IMR-90 (cell line): ENCODE measurements around the gene RIPOR2. TPM values are rescaled to one million over a fixed set of nuclear protein-coding genes. Genes with fewer than 3 reads are reported as not detected.

ENCODE experiments used
- ATAC-seq: fragments of 200-7000 bp; cut with Tn5 transposase; 2 replicates; pipeline ENCODE4 v1.9.1; 2020; ENCODE audit warnings: low read depth, mild to moderate bottlenecking, moderate library complexity
- BruUV-seq: library from RNA; stranded (reverse); fragments of 400-500 nt; replicated peaks from 2 replicates; lab custom pipeline; 2021; lab: Mats Ljungman, UMichigan
- CTCF ChIA-PET: fragments of 300-600 bp; formaldehyde crosslinking; extraction: SDS; loops from one replicate; lab custom pipeline; 2021; ENCODE audit warnings: antibody characterized with exemption; lab: Yijun Ruan, JAX
- POLR2A ChIA-PET: fragments of 300-600 bp; sonication (Branson Sonifier 250); formaldehyde crosslinking; loops from one replicate; lab custom pipeline; 2022; ENCODE audit warnings: antibody characterized with exemption; ENCODE audit not compliant: unreplicated experiment; lab: Charles Lee
- DNase-seq: peaks from one replicate; pipeline ENCODE4 v3.0.0; 2013
- H2AFZ ChIP-seq: replicated peaks from 2 replicates; pipeline ENCODE3; 2013; ENCODE audit warnings: low read length, mild to moderate bottlenecking; ENCODE audit not compliant: poor library complexity
- H2AK5ac ChIP-seq: 2 replicates; pipeline ENCODE4 v1.6.1; 2013; ENCODE audit warnings: low read depth, low read length, inconsistent platforms
- H2AK9ac ChIP-seq: replicated peaks from 2 replicates; pipeline ENCODE3; 2013; ENCODE audit warnings: mild to moderate bottlenecking, low read depth, low read length, moderate library complexity; ENCODE audit not compliant: poor library complexity
- H2BK120ac ChIP-seq: 2 replicates; pipeline ENCODE4 v1.6.1; 2013; ENCODE audit warnings: low read depth, low read length, inconsistent platforms
- H2BK15ac ChIP-seq: 3 replicates; pipeline ENCODE4 v1.6.1; 2013; ENCODE audit warnings: low read depth, low read length, inconsistent platforms
- H2BK20ac ChIP-seq: 2 replicates; pipeline ENCODE4 v1.6.1; 2013; ENCODE audit warnings: low read depth, mild to moderate bottlenecking, inconsistent platforms, low read length, moderate library complexity
- H2BK5ac ChIP-seq: 2 replicates; pipeline ENCODE4 v1.6.1; 2013; ENCODE audit warnings: mild to moderate bottlenecking, low read depth, low read length, inconsistent platforms; ENCODE audit not compliant: poor library complexity, severe bottlenecking
- H3K14ac ChIP-seq: replicated peaks from 2 replicates; pipeline ENCODE4 v1.6.1; 2013; ENCODE audit warnings: low read depth, low read length, inconsistent platforms
- H3K18ac ChIP-seq: 2 replicates; pipeline ENCODE4 v1.6.1; 2013; ENCODE audit warnings: low read depth, low read length, control low read depth
- H3K23ac ChIP-seq: 2 replicates; pipeline ENCODE4 v1.6.1; 2013; ENCODE audit warnings: low read depth, low read length, inconsistent platforms
- H3K27ac ChIP-seq: 2 replicates; pipeline ENCODE4 v1.5.1; 2013; ENCODE audit warnings: mild to moderate bottlenecking, control low read depth, low read length; ENCODE audit not compliant: insufficient read depth
- H3K27me3 ChIP-seq: 2 replicates; pipeline ENCODE4 v1.6.1; 2013; ENCODE audit warnings: low read length; ENCODE audit not compliant: control insufficient read depth, insufficient read depth
- H3K36me3 ChIP-seq: 2 replicates; pipeline ENCODE4 v1.6.1; 2013; ENCODE audit warnings: low read length, mixed read lengths; ENCODE audit not compliant: control insufficient read depth, insufficient read depth
- H3K4ac ChIP-seq: 2 replicates; pipeline ENCODE4 v1.6.1; 2013; ENCODE audit warnings: low read depth, low read length, inconsistent platforms
- H3K4me1 ChIP-seq: 2 replicates; pipeline ENCODE4 v1.6.1; 2013; ENCODE audit warnings: low read length, mixed read lengths; ENCODE audit not compliant: control insufficient read depth, insufficient read depth
- H3K4me2 ChIP-seq: 2 replicates; pipeline ENCODE4 v1.6.1; 2013; ENCODE audit warnings: low read depth, mild to moderate bottlenecking, control low read depth, low read length, moderate library complexity
- H3K4me3 ChIP-seq: 2 replicates; pipeline ENCODE4 v1.5.1; 2013; ENCODE audit warnings: low read depth, mild to moderate bottlenecking, control low read depth, low read length, moderate library complexity; ENCODE audit not compliant: insufficient read depth
- H3K56ac ChIP-seq: 2 replicates; pipeline ENCODE4 v1.6.1; 2013; ENCODE audit warnings: low read length, inconsistent platforms; ENCODE audit not compliant: insufficient read depth; ENCODE audit errors: extremely low read depth
- H3K79me1 ChIP-seq, 2 experiments: 2 replicates each; pipeline ENCODE4 v1.6.1; 2013; ENCODE audit warnings: low read length in 2 of 2, inconsistent platforms in 1 of 2, low read depth in 1 of 2
- H3K9ac ChIP-seq: 2 replicates; pipeline ENCODE4 v1.6.1; 2013; ENCODE audit warnings: low read depth, low read length, control low read depth
- H3K9me1 ChIP-seq: 2 replicates; pipeline ENCODE4 v1.6.1; 2013; ENCODE audit warnings: low read length, inconsistent platforms; ENCODE audit not compliant: insufficient read depth
- H3K9me3 ChIP-seq: 2 replicates; pipeline ENCODE4 v1.6.1; 2013; ENCODE audit warnings: low read length; ENCODE audit not compliant: control insufficient read depth, insufficient read depth
- H4K20me1 ChIP-seq: 2 replicates; pipeline ENCODE4 v1.6.1; 2013; ENCODE audit warnings: low read length, inconsistent platforms; ENCODE audit not compliant: insufficient read depth
- H4K5ac ChIP-seq: 2 replicates; pipeline ENCODE4 v1.6.1; 2013; ENCODE audit warnings: mild to moderate bottlenecking, low read depth, low read length, control low read depth
- H4K8ac ChIP-seq, 2 experiments: 2 replicates each; pipeline ENCODE4 v1.6.1; 2013; ENCODE audit warnings: low read depth in 2 of 2, low read length in 2 of 2, control low read depth in 1 of 2, inconsistent platforms in 1 of 2
- H4K91ac ChIP-seq: 2 replicates; pipeline ENCODE4 v1.6.1; 2013; ENCODE audit warnings: low read depth, low read length, inconsistent platforms; ENCODE audit not compliant: insufficient read depth
- CEBPB ChIP-seq: IDR thresholded peaks from 2 replicates; pipeline ENCODE4 v1.6.1; 2012; ENCODE audit warnings: low read depth, low read length, improper control_type of control experiment
- MAZ ChIP-seq: IDR thresholded peaks from 2 replicates; pipeline ENCODE4 v1.6.1; 2012; ENCODE audit warnings: low read depth, mild to moderate bottlenecking, low read length, improper control_type of control experiment, moderate library complexity, borderline replicate concordance
- MXI1 ChIP-seq: IDR thresholded peaks from 2 replicates; pipeline ENCODE4 v1.6.1; 2012; ENCODE audit warnings: low read depth, mild to moderate bottlenecking, low read length, moderate library complexity, borderline replicate concordance
- NFE2L2 ChIP-seq: fragments of 150-350 bp; IDR thresholded peaks from 2 replicates; pipeline ENCODE4 v1.6.1; 2016; ENCODE audit warnings: low read depth, mild to moderate bottlenecking, low read length
- POLR2A ChIP-seq: IDR thresholded peaks from 2 replicates; pipeline ENCODE4 v1.6.1; 2012; ENCODE audit warnings: mild to moderate bottlenecking, low read depth, low read length
- RAD21 ChIP-seq: IDR thresholded peaks from 2 replicates; pipeline ENCODE4 v1.6.1; 2012; ENCODE audit warnings: low read length, improper control_type of control experiment
- RCOR1 ChIP-seq: IDR thresholded peaks from 2 replicates; pipeline ENCODE4 v1.6.1; 2012; ENCODE audit warnings: mild to moderate bottlenecking, low read length, improper control_type of control experiment; ENCODE audit not compliant: insufficient replicate concordance
- RFX5 ChIP-seq: IDR thresholded peaks from 2 replicates; pipeline ENCODE4 v1.8.0; 2012; ENCODE audit warnings: low read depth, mild to moderate bottlenecking, low read length, moderate library complexity
- WGBS, 2 experiments: methylation state at CpG; one replicate each; pipeline versions ENCODE4 v1.1.5 to v1.1.7; 2013; ENCODE audit warnings: missing lambda C conversion rate in 2 of 2; ENCODE audit not compliant: insufficient read length in 1 of 2; ENCODE audit errors: extremely low coverage in 2 of 2; 5-methylcytosine and 5-hydroxymethylcytosine counted together
- dilution Hi-C: fragments of 300-500 bp; cut with HindIII; formaldehyde crosslinking; loops from one replicate; pipeline ENCODE4 v1.14.3; 2018; ENCODE audit warnings: low sequenced_read_pairs; ENCODE audit not compliant: unreplicated experiment
- in situ Hi-C: fragments of 300-500 bp; cut with MboI; formaldehyde crosslinking; loops from 3 replicates; pipeline ENCODE4 v1.14.3; 2019; ENCODE audit warnings: low sequenced_read_pairs, inconsistent platforms, mixed read lengths
- intact Hi-C: fragments of 100-400 bp; cut with micrococcal nuclease; formaldehyde crosslinking; loops from 2 replicates; pipeline ENCODE4 v1.10.0; 2022
- polyA plus RNA-seq, 3 experiments: library from polyadenylated mRNA; depleted of rRNA; stranded (reverse); fragments of >200 nt; gene quantifications; 2 replicates each; pipeline ENCODE4 v1.2.3, GENCODE V29; 2012; ENCODE audit warnings: low replicate concordance in 1 of 3
- total RNA-seq: library from RNA; depleted of rRNA; stranded (reverse); fragments of >200 nt; gene quantifications from 2 replicates; pipeline ENCODE4 v1.2.3, GENCODE V29; 2012
- TF ChIP-seq, protein P1 (sequence below): conservative IDR thresholded peaks from 2 replicates; pipeline ENCODE4 v1.5.1; 2012; ENCODE audit warnings: mild to moderate bottlenecking, low read depth, low read length, improper control_type of control experiment
- TF ChIP-seq, protein P2 (sequence below): fragments of 150-350 bp; IDR thresholded peaks from 2 replicates; pipeline ENCODE4 v1.6.1; 2016; ENCODE audit warnings: low read depth, mild to moderate bottlenecking, low read length, moderate library complexity, borderline replicate concordance

Gene RIPOR2
- total and polyA plus RNA-seq, 2 of the 4 experiments (the other 2 are of a cell fraction): 1.1 to 1.2 TPM

DNA sequence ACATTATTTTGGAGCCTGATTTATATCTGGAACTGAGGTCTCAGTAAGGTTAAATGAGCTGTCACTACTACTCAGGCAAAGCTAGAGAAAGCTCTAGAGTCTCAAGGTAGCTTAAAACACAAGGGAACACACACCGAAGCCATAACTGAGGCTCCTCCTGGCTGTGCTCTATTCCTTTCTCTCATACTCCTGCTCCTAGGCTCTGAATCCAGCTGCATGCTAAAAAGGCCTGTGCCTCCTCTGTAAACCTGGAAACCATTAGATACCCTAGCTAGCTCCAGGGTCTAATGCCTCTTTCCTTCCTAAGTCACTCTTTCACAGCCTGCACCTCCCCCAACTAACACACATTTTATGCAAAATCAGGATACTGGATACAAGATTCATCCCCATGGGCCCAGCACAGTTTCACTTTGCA, 17.1 kb downstream of the RIPOR2 start:
- Histone ChIP-seq H2BK20ac (0 out of 2 replicates have a peak overlapping the region, but pooled peaks have one; percentile 30), H4K91ac (0 out of 2 replicates have a peak overlapping the region, but pooled peaks have one; percentile 11), H2AK9ac (no peak overlapping the region), H3K18ac (peak overlapping the region; percentile 2), H4K5ac (peak overlapping the region; percentile 84), H3K4me2 (peak overlapping the region; percentile 13), H4K8ac (peak overlapping the region in 1 of 2 experiments; percentile 74; a peak in 2 of 4 replicates), H2AFZ (no peak overlapping the region), H3K9me3 (no peaks in the 10 kb centered on the region), H3K56ac (no peak overlapping the region; the same call in 1 of the 2 replicates), H3K9ac (peak overlapping the region; percentile 13; the same call in 1 of the 2 replicates), H3K4ac (peak overlapping the region; percentile 25; the same call in 1 of the 2 replicates), H3K9me1 (no peaks in the 10 kb centered on the region; the same call in 1 of the 2 replicates), H4K20me1 (no peaks in the 10 kb centered on the region), H2BK5ac (no peak overlapping the region), H3K4me3 (no peak overlapping the region), H3K79me1 (no peaks in the 10 kb centered on the region), H2BK15ac (no peak overlapping the region), H3K14ac (peak overlapping the region; percentile 46), H3K4me1 (peaks cover 16% of the 10 kb centered on the region), H3K27me3 (no peaks in the 10 kb centered on the region), H3K27ac (peak overlapping the region; percentile 62; the same call in 1 of the 2 replicates), H3K23ac (0 out of 2 replicates have a peak overlapping the region, but pooled peaks have one; percentile 29), H2BK120ac (peak overlapping the region; percentile 20; the same call in 1 of the 2 replicates), H3K36me3 (no peaks in the 10 kb centered on the region), H2AK5ac (no peak overlapping the region)
- BruUV-seq: no TSS peak
- ChIA-PET POLR2A (no interaction called here), CTCF (interaction anchor here (1.7 to 3.9 kb wide), 2 partner anchors 9 to 73 kb away, joined by 9 to 20 read pairs; no protein-coding TSS in a partner anchor)
- TF ChIP-seq POLR2A: no peak
- TF ChIP-seq RFX5: no peak
- TF ChIP-seq NFE2L2: no peak
- TF ChIP-seq MAZ: no peak
- TF ChIP-seq, protein P1, sequence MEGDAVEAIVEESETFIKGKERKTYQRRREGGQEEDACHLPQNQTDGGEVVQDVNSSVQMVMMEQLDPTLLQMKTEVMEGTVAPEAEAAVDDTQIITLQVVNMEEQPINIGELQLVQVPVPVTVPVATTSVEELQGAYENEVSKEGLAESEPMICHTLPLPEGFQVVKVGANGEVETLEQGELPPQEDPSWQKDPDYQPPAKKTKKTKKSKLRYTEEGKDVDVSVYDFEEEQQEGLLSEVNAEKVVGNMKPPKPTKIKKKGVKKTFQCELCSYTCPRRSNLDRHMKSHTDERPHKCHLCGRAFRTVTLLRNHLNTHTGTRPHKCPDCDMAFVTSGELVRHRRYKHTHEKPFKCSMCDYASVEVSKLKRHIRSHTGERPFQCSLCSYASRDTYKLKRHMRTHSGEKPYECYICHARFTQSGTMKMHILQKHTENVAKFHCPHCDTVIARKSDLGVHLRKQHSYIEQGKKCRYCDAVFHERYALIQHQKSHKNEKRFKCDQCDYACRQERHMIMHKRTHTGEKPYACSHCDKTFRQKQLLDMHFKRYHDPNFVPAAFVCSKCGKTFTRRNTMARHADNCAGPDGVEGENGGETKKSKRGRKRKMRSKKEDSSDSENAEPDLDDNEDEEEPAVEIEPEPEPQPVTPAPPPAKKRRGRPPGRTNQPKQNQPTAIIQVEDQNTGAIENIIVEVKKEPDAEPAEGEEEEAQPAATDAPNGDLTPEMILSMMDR: no peak
- TF ChIP-seq MXI1: no peak
- TF ChIP-seq CEBPB: no peak
- no peak for TF ChIP-seq RCOR1
- TF ChIP-seq, protein P2, sequence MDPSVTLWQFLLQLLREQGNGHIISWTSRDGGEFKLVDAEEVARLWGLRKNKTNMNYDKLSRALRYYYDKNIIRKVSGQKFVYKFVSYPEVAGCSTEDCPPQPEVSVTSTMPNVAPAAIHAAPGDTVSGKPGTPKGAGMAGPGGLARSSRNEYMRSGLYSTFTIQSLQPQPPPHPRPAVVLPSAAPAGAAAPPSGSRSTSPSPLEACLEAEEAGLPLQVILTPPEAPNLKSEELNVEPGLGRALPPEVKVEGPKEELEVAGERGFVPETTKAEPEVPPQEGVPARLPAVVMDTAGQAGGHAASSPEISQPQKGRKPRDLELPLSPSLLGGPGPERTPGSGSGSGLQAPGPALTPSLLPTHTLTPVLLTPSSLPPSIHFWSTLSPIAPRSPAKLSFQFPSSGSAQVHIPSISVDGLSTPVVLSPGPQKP: no peak
- TF ChIP-seq RAD21: no peak
- intact Hi-C loops: no loop called here
- no CpG with 5 or more reads among the region's 1 CpG for WGBS, 2 experiments
- ATAC-seq: no peak; the same call in 1 of the 2 replicates
- dilution Hi-C loops: no loop called here
- no peak for DNase-seq
- in situ Hi-C loops: no loop called here
